Measurements from ENCODE around the gene GBA2. TPM values are rescaled to one million over a fixed set of nuclear protein-coding genes. Genes with fewer than 3 reads are reported as not detected.

Gene GBA2
- total RNA-seq, 1 experiment from 2014 or later, result 63.6 TPM

- Histone ChIP-seq H3K4me2 (ENCODE audit: low read length) (no peak overlapping the region), H2AFZ (ENCODE audit: low read depth, low read length, poor library complexity, severe bottlenecking) (no peak overlapping the region), H4K20me1 (ENCODE audit: insufficient read depth) (no peaks in the 10 kb centered on the region), H3K9ac (ENCODE audit: low read length) (no peak overlapping the region), H3K9me2 (ENCODE audit: insufficient read depth) (no peaks in the 10 kb centered on the region), H3K79me2 (ENCODE audit: insufficient read depth, low read length) (peaks cover 13% of the 10 kb centered on the region; the same call in 1 of the 2 replicates), H3K27me3 (ENCODE audit: insufficient read depth, low read length) (no peaks in the 10 kb centered on the region), H3K4me3 (replicated peaks in 1 of 2; ENCODE audit: low read depth in 1 of 2, low read length in 2 of 2) (no peak overlapping the region), H3K36me3 (ENCODE audit: control insufficient read depth in 1 of 2, insufficient read depth in 2 of 2, low read length in 2 of 2) (no peaks in the 10 kb centered on the region), H3K27ac (ENCODE audit: low read depth, low read length) (no peak overlapping the region), H3K4me1 (ENCODE audit: control insufficient read depth in 1 of 2, insufficient read depth in 2 of 2, low read length in 2 of 2) (peaks cover 0 to 3% of the 10 kb centered on the region in 2 experiments; a peak in 1 of 4 replicates), H3K9me3 (ENCODE audit: control insufficient read depth in 1 of 2, insufficient read depth in 1 of 2, low read depth in 1 of 2, low read length in 2 of 2) (no peaks in the 10 kb centered on the region)
- ATAC-seq (no peak), DNase-seq (ENCODE audit: low read depth, low spot score) (no peak)
- BruUV-seq (replicated peaks), result no TSS peak
- CTCF ChIA-PET, result no interaction called here
- RAD21 ChIA-PET (ENCODE audit: low non-redundant PET in 1 of 2, low total read pairs in 2 of 2, uncharacterized antibody in 2 of 2, unreplicated experiment in 2 of 2), result no interaction called here
- POLR2A ChIA-PET, result no interaction called here
- intact Hi-C loops (cut with micrococcal nuclease), result no loop called here
- TF ChIP-seq YY1 (IDR thresholded peaks at IDR 0.05; ENCODE audit: extremely low read depth, insufficient replicate concordance, low read depth, low read length), result no peak
- no peak for TF ChIP-seq SP1 (IDR thresholded peaks at IDR 0.05; ENCODE audit: low read depth)
Observed at GRCh38 chr9:35766997-35767396, 18.0 kb upstream of the GBA2 start.

DNA sequence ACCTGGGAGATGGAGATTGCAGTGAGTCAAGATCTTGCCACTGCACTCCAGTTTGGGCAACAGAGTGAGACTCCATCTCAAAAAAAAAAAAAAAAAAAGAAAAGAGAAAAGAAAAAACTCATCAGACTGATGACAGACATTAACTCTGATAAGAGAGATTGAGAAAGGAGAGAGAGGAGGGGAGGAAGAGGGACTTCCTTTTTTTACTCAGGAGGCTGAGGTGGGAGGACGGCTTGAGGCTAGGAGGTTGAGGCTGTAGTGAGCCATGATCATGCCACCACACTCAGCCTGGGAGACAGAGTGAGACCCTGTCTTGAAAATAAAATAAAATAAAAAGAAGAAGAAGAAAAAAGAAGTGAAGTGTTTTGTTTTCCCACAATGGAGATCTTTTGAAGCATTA lies 14.8 kb upstream of the GBA2 start:
- POLR2A ChIA-PET, result no interaction called here
- no peak overlapping the region for H3K9ac ChIP-seq (ENCODE audit: low read length)
- H3K27me3 ChIP-seq (ENCODE audit: insufficient read depth, low read length), result no peaks in the 10 kb centered on the region
- no peaks in the 10 kb centered on the region for H3K9me3 ChIP-seq (ENCODE audit: control insufficient read depth in 1 of 2, insufficient read depth in 1 of 2, low read depth in 1 of 2, low read length in 2 of 2)
- no peak overlapping the region for H3K4me3 ChIP-seq (replicated peaks in 1 of 2; ENCODE audit: low read depth in 1 of 2, low read length in 2 of 2)
- H3K36me3 ChIP-seq (ENCODE audit: control insufficient read depth in 1 of 2, insufficient read depth in 2 of 2, low read length in 2 of 2), result no peaks in the 10 kb centered on the region
- no peaks in the 10 kb centered on the region for H4K20me1 ChIP-seq (ENCODE audit: insufficient read depth)
- no peak overlapping the region for H3K27ac ChIP-seq (ENCODE audit: low read depth, low read length)
- H3K9me2 ChIP-seq (ENCODE audit: insufficient read depth), result no peaks in the 10 kb centered on the region
- peaks cover 3 to 5% of the 10 kb centered on the region in 2 experiments; a peak in 1 of 4 replicates for H3K4me1 ChIP-seq (ENCODE audit: control insufficient read depth in 1 of 2, insufficient read depth in 2 of 2, low read length in 2 of 2)
- peaks cover 34% of the 10 kb centered on the region for H3K79me2 ChIP-seq (ENCODE audit: insufficient read depth, low read length)
- intact Hi-C loops (cut with micrococcal nuclease), result no loop called here
- no peak for TF ChIP-seq CBX3 (IDR thresholded peaks at IDR 0.05; ENCODE audit: low read depth)
- DNase-seq (ENCODE audit: low read depth, low spot score) (no peak), ATAC-seq (no peak)
- BruUV-seq (replicated peaks), result no TSS peak
- no peak overlapping the region for H2AFZ ChIP-seq (ENCODE audit: low read depth, low read length, poor library complexity, severe bottlenecking)
- RAD21 ChIA-PET (ENCODE audit: low non-redundant PET in 1 of 2, low total read pairs in 2 of 2, uncharacterized antibody in 2 of 2, unreplicated experiment in 2 of 2), result no interaction called here
- CTCF ChIA-PET, result no interaction called here
- no peak overlapping the region for H3K4me2 ChIP-seq (ENCODE audit: low read length)

- DNase-seq (ENCODE audit: low read depth, low spot score) (no peak), ATAC-seq (no peak)
- Histone ChIP-seq H3K9me3 (ENCODE audit: control insufficient read depth in 1 of 2, insufficient read depth in 1 of 2, low read depth in 1 of 2, low read length in 2 of 2) (no peaks in the 10 kb centered on the region), H3K79me2 (ENCODE audit: insufficient read depth, low read length) (peaks cover 40% of the 10 kb centered on the region), H3K9ac (ENCODE audit: low read length) (no peak overlapping the region), H3K4me2 (ENCODE audit: low read length) (no peak overlapping the region), H2AFZ (ENCODE audit: low read depth, low read length, poor library complexity, severe bottlenecking) (no peak overlapping the region), H3K4me1 (ENCODE audit: control insufficient read depth in 1 of 2, insufficient read depth in 2 of 2, low read length in 2 of 2) (peaks cover 6 to 10% of the 10 kb centered on the region in 2 experiments; a peak in 3 of 4 replicates), H3K36me3 (ENCODE audit: control insufficient read depth in 1 of 2, insufficient read depth in 2 of 2, low read length in 2 of 2) (no peaks in the 10 kb centered on the region), H3K27ac (ENCODE audit: low read depth, low read length) (no peak overlapping the region), H4K20me1 (ENCODE audit: insufficient read depth) (no peaks in the 10 kb centered on the region), H3K9me2 (ENCODE audit: insufficient read depth) (no peaks in the 10 kb centered on the region), H3K4me3 (replicated peaks in 1 of 2; ENCODE audit: low read depth in 1 of 2, low read length in 2 of 2) (no peak overlapping the region), H3K27me3 (ENCODE audit: insufficient read depth, low read length) (no peaks in the 10 kb centered on the region)
- CTCF ChIA-PET, result no interaction called here
- POLR2A ChIA-PET, result no interaction called here
- no TSS peak for BruUV-seq (replicated peaks)
- RAD21 ChIA-PET (ENCODE audit: low non-redundant PET in 1 of 2, low total read pairs in 2 of 2, uncharacterized antibody in 2 of 2, unreplicated experiment in 2 of 2), result no interaction called here
- intact Hi-C loops (cut with micrococcal nuclease), result no loop called here
- TF ChIP-seq SRF (IDR thresholded peaks at IDR 0.05; ENCODE audit: low read depth), result no peak
- TF ChIP-seq ZBTB33 (IDR thresholded peaks at IDR 0.05; ENCODE audit: extremely low read depth, insufficient replicate concordance, low read length), result no peak
- no peak for TF ChIP-seq ZFX (IDR thresholded peaks at IDR 0.05)
- no peak for TF ChIP-seq CBX3 (IDR thresholded peaks at IDR 0.05; ENCODE audit: low read depth)
- no peak for TF ChIP-seq EZH2phosphoT487 (IDR thresholded peaks at IDR 0.05; ENCODE audit: borderline replicate concordance)
- TF ChIP-seq TCF7L2 (IDR thresholded peaks at IDR 0.05; ENCODE audit: borderline replicate concordance, extremely low read depth, insufficient read depth, insufficient read length), result no peak
- TF ChIP-seq ZNF274 (IDR thresholded peaks at IDR 0.05; ENCODE audit: low read depth, low read length), result no peak
- no peak for TF ChIP-seq FOSL1 (IDR thresholded peaks at IDR 0.05; ENCODE audit: low read depth)
- TF ChIP-seq YY1 (IDR thresholded peaks at IDR 0.05; ENCODE audit: extremely low read depth, insufficient replicate concordance, low read depth, low read length), result no peak
- TF ChIP-seq CEBPB (IDR thresholded peaks at IDR 0.05; ENCODE audit: low read depth), result no peak
- TF ChIP-seq POLR2A (IDR thresholded peaks at IDR 0.05; ENCODE audit: borderline replicate concordance, extremely low read depth, insufficient read depth, insufficient read length), result no peak
- no peak for TF ChIP-seq EGR1 (IDR thresholded peaks at IDR 0.05; ENCODE audit: low read depth)
- no peak for TF ChIP-seq ELF1 (IDR thresholded peaks at IDR 0.05; ENCODE audit: borderline replicate concordance, low read depth)
Observed at GRCh38 chr9:35763181-35763580, 14.2 kb upstream of the GBA2 start.
